Measurements from ENCODE around the gene DYNLT5. TPM values are rescaled to one million over a fixed set of nuclear protein-coding genes. Genes with fewer than 3 reads are reported as not detected.

DYNLT5 gene
- total RNA-seq (2021; ENCODE audit: unreplicated experiment), result not detected
- not detected for polyA plus RNA-seq (2012; ENCODE audit: insufficient read length)
- not detected for Bru-seq, nascent RNA
- BruChase-seq, experiment 1, labeled RNA remaining after a 2-hour chase, result not detected
- BruChase-seq, experiment 2, labeled RNA remaining after a 6-hour chase, result not detected
- long read RNA-seq, result 0 reads

GRCh38 chr1:66752000-66752592 lies at the start of gene DYNLT5:
Gene DYNLT5 (plus strand): TSS chr1:66752459. CDS start chr1:66754659, 2,200 bp downstream.
- POLR2A ChIA-PET, result no interaction called here
- TF ChIP-seq TCF7L2 (IDR thresholded peaks at IDR 0.05; ENCODE audit: low read depth, low read length) (no peak), REST (IDR thresholded peaks at IDR 0.05; ENCODE audit: insufficient read depth in 1 of 2, low read depth in 2 of 2, low read length in 1 of 2) (no peak), SIN3A (IDR thresholded peaks at IDR 0.05; ENCODE audit: borderline replicate concordance, insufficient read depth, low read depth, low read length) (no peak), POLR2AphosphoS5 (IDR thresholded peaks at IDR 0.05; ENCODE audit: low read depth, low read length) (no peak), CTCF (IDR thresholded peaks at IDR 0.05) (no peak)
- no peaks in the 10 kb centered on the region for H3K9me3 ChIP-seq (ENCODE audit: control insufficient read depth, insufficient read depth, low read depth, low read length)
- DNase-seq (ENCODE audit: low read depth, low spot score), result no peak
- no TSS peak for BruUV-seq (replicated peaks)
- no peak within 1 kb of the TSS for H3K27ac ChIP-seq (ENCODE audit: low read length)
- no peaks in the 10 kb centered on the region for H3K36me3 ChIP-seq (ENCODE audit: control insufficient read depth, insufficient read depth, low read length)
- no peak for ATAC-seq
- CTCF ChIA-PET, result no interaction called here
- peaks cover 5% of the 10 kb centered on the region for H3K27me3 ChIP-seq (ENCODE audit: control insufficient read depth, insufficient read depth, low read length)
- in situ Hi-C loops (cut with HindIII; ENCODE audit: low pct_unique_long_range_greater_than_20kb, low sequenced_read_pairs), result no loop called here
- no peaks in the 10 kb centered on the region for H3K4me1 ChIP-seq (ENCODE audit: control insufficient read depth, insufficient read depth, low read length)
- intact Hi-C loops (cut with micrococcal nuclease; ENCODE audit: unreplicated experiment), result no loop called here
- H3K4me3 ChIP-seq (ENCODE audit: low read depth in 2 of 2, low read length in 2 of 2), result no peak within 1 kb of the TSS

- TF ChIP-seq REST (IDR thresholded peaks at IDR 0.05; ENCODE audit: insufficient read depth in 1 of 2, low read depth in 2 of 2, low read length in 1 of 2), result no peak
- H3K4me1 ChIP-seq (ENCODE audit: control insufficient read depth, insufficient read depth, low read length), result no peaks in the 10 kb centered on the region
- no peak overlapping the region for H3K27ac ChIP-seq (ENCODE audit: low read length)
- intact Hi-C loops (cut with micrococcal nuclease; ENCODE audit: unreplicated experiment) (no loop called here), in situ Hi-C loops (cut with HindIII; ENCODE audit: low pct_unique_long_range_greater_than_20kb, low sequenced_read_pairs) (no loop called here)
- no TSS peak for BruUV-seq (replicated peaks)
- H3K9me3 ChIP-seq (ENCODE audit: control insufficient read depth, insufficient read depth, low read depth, low read length), result no peaks in the 10 kb centered on the region
- H3K36me3 ChIP-seq (ENCODE audit: control insufficient read depth, insufficient read depth, low read length), result no peaks in the 10 kb centered on the region
- POLR2A ChIA-PET, result interaction anchor here (0.5 kb wide), 1 partner anchor 758 kb away, joined by 3 read pairs; no protein-coding TSS in a partner anchor
- no peak overlapping the region for H3K4me3 ChIP-seq (ENCODE audit: low read depth in 2 of 2, low read length in 2 of 2)
- DNase-seq (ENCODE audit: low read depth, low spot score), result no peak
- ATAC-seq, result no peak
- CTCF ChIA-PET, result interaction anchor here (0.6 kb wide), 1 partner anchor 109 kb away, joined by 3 read pairs; no protein-coding TSS in a partner anchor
- H3K27me3 ChIP-seq (ENCODE audit: control insufficient read depth, insufficient read depth, low read length), result no peaks in the 10 kb centered on the region
Measured at GRCh38 chr1:66704177-66704875, 47.9 kb upstream of the DYNLT5 start.

Measured in Panc1 (cell line).